HG03060 (cell line): ENCODE measurements around the gene OTOS.

Experiments used
- ATAC-seq: cut with Tn5 transposase; IDR thresholded peaks from one replicate; pipeline ENCODE4 v1.9.1; 2021; ENCODE audit warnings: low read depth, moderate number of reproducible peaks; ENCODE audit not compliant: unreplicated experiment

The OTOS gene

DNA sequence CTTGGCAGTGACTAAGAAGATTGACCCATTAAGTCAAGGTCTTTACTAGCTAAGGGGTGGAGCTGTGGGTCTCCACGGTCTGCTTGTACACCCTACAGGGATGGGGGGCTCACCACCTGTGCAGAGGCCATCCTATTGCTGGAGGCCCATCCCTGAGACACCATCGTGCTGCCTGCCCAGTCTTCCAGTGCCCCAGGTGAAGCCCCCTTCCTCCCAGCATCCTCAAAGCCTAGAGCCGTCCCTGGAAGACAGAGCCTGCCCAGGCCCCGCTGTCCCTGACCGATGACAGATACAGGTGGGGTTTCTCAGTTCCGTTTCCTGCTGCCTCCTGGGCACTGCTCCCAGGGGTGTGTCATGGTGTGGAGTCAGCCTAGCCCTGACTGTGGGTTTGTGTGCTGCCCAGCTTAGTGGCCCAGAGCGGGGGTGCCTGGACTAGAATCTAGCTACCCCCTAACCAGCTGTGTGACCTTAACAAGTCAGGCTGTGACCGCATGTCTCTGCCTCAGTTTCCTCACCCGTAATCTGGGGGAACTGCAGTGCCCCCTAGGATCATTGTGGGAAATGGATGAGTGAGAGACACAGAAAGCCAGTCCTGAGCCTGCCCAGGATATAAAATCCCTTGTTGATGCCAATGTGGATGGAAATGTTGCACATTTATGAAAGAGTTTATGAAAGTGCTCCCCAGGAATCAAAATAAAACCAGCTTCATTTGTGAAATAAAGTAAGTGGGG, 2.0 kb downstream of the OTOS start:
- ATAC-seq: no peak

DNA sequence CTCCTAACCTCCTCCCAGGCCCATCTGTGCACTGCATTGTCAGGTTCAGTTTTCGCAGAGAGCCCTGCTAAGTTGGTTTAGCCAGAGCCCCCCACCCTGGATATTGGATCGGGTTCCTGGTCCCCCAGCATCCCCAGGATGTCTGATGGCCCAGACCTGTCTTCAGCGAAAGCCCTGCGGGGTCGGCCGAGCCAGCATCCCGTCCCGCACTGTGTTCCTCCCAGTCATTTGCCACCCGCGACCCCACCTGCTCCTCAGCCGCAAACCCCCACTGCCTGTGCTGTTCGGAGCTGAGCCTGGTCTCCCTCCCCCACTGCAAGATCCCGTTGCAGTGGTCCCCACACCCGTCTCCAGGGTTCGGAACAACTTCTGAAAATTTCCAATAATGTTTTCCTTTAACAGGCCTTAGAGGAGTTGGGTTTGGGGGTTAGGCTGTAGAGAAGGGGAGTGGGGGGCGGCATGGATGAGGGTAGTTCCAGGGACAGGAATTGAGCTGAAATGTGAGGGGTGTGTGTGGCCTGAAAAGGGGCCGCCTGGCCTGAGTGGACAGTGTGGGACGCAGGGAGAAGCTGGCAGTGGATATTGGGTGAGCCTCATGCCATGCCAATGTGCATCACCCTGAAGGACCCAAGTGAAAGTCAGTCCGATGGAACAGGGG, 2.7 kb downstream of the OTOS start:
- no peak for ATAC-seq

DNA sequence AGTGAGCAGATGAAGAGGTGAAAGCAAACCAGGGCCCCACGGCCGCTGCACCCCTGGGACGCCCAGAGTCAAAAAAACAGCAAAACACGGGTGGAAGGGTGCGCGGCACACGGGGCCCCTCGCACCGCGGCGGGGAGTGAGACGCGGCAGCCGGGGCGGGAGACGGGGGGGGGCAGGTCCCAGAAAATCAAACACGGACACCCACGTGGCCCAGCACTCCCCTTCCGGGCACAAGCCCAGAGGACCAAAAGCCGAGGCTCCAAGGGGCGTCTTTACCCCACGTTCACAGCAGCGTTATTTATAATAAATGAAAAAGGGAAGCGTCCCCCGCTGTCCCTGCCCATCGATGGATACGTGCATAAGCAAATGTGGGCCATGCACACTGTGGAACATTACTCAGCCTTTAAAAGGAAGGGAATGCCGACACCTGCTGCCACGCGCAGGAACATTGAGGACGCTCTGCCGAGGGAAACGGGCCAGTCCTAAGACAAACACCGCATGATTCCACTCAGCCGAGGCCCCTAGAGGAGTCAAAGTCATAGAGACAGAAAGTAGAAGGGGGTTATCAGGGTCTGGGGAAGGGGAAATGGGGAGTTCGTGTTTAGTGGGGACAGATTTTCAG, 3.7 kb downstream of the OTOS start:
- ATAC-seq: no peak

DNA sequence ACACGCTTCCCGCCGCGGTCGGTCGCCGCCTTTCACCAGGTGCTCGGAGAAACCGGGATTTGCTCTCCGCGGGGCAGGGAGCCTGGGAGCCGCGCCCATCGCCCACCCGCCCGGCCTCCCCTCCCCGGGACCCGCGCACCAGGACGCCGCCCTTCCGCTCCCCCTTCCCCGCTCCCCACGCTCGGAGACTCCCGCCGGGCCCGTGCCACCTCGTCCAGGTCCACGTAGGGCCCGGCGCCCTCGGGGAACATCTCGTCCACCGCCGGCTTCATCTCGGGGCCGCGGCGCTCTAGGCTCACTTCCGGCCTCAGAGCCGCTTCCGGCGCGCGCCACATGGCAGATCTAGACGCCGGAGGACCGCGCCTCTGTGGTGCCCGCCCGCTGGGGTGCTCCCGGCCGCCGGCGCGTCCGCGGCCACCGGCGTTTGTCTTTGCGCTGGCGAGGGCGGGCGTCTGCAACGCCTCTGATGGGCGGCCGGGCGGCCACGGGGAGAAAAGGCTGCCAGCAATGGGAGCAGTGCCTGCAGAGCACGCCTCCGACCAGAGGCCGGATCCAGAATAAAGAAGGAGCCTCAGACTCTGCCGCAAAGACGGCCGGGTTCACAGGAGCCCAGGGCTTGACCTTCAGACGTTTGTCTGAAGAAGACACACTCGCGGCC, 4.3 kb downstream of the OTOS start, which contains the start of gene COPS9:
Gene COPS9 (minus strand): TSS at position 293 of the 658 bp plus-strand sequence. CDS start 21 bp downstream, at position 272.
- no peak for ATAC-seq

DNA sequence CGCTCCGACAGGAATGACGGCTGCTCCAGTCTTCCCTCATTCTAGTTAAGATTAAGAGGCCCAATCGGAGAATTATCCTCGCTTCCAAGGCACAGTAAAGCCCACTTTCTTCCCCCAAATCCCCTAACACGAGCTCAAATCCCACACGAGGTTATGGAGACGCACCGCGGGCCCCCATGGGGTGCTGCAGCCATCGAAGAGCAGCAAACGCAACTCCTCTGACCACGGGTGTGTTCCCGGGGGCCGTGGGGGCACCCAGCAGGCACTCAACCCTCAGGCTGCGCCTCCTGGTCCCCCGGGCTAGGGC, 4.8 kb downstream of the OTOS start:
- ATAC-seq: no peak

DNA sequence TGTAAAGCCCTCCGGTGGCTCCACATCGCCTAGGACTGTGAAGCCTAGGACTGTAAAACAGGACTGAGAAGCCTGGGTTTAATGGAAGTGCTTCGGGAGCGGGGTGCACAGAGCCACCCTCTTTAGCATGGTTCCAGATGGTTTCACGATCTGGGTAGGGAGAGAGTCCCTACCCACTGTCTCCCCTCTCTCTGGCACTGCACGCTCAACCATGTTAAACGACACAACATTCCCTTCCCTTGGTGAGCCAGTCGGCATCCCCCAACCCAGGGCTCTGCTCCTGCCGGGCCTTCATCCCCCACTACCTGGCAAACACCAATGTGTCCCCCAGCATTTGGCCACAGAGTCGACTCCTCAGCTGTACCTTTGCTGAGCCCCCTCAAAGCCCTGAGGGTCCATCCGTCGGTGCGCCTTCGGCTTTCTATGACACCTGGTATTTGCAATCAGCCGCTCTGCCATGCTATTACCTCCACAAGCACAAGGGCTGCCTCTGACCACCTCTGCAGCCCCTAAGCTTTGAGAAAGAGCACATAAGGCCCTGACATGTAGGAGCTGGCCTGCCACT, 5.4 kb downstream of the OTOS start:
- ATAC-seq: no peak

DNA sequence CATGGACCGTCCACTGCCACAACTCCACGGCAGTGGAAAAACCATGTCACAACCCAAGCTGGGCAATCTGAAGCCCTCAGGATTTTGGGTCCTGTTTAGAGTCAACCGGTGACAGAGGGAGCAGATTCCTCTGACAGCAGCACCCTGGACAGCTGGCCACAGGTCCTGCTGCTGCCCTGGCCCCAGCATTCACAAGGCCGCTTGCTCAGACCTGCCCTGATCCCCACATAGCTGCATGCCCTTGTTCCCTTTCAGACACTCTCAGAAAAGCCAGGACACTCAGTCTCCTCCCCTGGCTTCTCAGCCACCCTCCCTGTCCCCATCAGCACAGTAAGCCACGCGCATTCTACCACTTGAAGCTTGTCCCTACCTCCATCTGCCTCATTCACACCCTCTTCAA, 6.0 kb downstream of the OTOS start:
- no peak for ATAC-seq

DNA sequence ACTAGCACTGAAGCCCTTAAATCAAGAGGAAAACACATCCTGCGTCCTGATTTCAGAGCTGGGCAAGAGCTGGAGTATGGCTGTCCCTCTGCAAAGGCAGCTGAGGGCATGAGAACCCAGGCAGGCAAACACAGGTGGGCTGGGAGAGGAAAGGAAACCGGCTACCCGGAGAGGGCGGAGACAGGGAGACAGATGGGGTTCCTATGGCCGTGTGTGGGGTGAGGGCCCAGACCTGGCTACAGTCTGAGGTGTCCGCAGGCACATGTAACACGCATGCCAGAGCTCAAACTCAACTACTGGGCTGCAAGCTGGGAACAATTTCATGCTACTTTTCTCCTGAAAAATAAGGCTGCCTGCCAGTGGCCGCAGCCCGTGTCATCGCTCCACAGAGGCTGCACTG, 7.1 kb downstream of the OTOS start:
- ATAC-seq: no peak

DNA sequence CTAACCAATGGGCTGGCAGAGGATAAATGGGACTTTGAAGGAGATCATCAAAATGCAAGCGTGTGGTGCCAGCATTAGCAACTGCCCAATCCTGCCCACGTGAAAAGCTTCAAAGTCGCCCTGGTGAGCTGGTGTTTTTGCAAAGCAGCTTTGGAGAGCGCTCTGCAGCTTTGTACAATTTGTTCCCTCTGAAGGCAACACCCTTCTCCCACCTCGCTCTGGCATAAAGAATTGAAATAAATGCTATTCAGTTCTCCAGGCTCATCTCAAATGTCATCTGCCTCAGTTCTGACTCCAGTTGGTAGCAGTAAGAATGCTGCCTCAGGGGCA, 7.8 kb downstream of the OTOS start:
- no peak for ATAC-seq

DNA sequence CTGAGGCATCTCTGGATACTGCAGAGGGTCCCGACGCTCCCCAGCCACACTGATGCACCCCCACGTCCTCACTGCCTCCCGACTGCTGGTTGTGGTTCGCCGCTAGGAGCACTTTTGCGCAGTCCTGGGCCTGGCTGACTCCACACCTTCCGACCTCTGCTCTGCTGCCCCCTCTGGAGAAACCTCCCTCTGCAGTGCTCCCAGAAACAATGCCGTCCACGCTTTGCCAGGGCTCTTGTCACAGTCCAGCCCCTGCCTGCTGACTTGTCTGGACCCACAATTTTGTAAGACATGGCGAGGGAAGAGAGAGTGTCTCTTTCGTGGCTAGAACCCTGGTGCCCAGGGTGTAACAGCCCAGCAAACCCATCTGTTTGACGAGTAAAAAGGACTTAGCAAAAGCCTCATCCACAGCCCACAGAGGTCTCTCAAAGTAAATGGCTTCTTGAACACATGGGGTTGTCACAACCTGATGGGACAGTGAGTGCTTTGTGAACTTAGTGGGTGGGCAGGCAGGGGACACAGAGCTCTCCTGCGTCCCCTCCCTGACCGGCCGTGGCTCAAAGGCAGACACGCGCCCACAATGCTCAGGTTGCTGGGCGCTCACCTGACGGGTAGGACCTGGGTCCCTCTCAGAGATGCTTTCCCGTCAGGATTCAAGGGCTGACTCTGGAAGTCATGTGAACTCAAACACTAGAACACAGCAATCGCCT, 8.4 kb downstream of the OTOS start:
- no peak for ATAC-seq

DNA sequence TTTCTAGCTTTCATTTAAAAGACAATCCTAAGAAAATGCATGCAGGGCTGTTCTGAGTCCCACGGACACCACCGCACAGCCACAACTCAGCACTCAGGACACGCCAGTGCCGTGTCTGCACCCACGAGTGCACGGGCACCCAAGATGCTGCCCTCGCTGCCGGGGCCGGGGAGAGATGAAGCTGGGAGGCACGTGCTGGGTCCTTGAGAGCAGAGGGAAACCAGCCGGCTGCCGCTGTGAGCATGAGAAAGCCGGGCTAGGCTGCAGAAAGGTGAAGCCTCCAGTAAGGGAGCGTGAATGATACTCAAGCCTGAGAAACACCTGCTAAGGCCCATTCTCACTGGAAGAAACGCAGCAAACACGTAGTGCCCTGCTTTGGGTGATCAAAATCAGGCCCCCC, 9.2 kb downstream of the OTOS start:
- ATAC-seq: no peak

DNA sequence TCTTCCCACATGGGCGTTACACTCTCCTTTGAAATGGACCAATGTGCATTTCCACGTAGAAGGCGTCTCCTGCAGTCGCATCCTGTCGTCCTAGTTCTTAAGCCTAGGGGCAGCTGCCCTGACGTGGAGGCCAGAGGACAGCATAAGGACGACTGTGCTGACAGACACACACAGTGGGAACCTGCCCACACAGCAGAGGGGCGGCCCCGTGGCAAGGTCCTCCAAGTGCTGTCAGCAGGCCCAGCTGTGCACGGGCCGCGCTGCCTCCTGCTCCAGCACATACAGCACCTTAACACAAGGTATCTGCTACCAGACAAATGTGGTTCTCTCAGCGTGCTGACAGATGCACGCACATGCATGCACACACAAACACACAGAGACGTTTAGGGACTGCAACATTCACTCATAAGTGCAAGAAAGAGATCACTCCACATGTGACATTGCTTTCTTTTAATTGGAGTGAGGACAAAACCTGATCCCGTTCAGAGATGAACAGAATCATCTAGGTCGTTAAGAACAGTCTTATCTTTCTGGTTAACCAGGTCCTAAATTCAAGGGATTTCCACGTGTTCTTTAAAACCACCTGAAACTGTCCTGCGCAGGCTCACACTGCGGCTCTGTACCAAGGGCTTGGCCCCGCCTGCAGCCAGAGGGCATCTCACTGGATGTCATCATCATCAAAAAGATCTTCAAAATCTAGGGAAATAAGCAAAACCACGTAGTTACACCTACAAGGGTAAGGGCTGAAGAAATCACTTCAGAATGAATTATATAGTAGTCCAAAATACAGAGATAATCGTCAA, 9.9 kb downstream of the OTOS start:
- ATAC-seq: no peak

DNA sequence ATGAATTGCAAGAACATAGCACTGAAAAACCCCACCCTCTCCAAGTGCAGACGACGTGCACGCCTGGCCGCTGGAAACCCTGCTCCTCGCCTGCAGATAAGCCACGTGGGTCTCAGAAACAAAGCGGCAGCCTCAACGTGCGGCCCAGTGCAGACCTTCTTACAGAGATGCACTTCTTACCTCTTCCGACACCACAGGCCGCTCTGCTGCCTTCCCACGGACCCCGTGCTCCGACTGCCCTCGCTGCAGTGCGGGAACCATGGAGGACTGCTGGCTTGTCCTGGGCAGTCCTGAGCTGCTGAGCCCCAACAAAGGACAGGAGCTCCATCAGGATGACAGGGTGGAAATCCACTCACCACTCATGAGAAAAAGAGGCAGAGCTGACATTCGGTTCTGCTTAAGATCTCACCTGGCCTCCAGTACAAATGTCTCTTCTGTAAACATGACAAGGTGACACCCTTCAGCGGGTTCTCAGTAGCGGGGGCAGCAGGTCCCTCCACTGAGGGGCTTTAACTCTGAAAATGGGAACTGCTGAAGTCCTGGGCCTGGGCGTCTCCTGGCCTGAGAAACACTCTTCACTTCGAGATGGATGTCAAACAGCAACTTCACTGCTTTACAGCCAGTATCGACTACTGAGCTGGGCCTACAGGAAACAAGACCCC, 10.6 kb downstream of the OTOS start:
- ATAC-seq: no peak

DNA sequence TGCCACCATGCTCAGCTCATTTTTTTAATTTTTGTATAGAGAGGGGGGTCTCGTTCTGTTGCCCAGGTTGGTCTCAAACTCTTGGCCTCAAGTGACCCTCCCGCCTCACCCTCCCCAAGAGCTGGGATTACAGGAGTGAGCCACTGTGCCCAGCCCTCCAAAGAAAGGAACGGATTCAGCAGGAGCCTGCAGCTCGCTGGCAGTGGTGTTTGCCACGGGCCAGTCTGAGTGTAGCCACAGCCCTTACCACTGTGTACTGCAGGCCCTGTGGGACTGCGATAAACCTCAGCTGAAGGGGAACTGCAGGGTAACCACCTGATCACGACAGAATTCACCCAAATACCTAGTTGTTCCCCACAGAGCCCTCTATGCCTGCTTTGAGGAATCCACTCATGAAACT, 11.1 kb downstream of the OTOS start:
- ATAC-seq: no peak

DNA sequence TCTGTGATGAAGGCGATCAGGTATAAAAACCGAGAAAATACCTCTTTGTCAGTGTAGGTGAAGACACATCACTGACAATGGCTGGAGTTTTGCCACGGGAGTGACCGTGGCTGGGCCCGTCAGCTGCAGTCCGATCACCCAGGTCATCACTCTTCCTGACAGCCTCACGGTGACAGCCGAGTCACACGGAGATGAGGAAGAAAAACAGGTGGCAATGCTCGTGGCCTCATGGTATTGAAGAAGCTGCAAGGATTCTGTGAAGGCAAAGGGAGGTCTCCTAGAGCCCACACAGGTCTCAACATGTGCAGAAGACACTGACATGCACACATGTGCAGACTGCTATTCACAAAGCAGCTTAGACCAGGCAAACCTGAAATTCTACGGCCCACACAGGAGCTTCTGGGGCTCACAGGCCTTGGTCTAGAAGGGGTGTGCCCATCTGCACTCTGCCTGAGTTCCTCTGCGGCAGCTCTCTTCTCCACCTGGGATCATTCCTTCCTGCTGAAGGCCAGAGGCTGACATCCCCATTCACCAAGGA, 11.8 kb downstream of the OTOS start:
- no peak for ATAC-seq

DNA sequence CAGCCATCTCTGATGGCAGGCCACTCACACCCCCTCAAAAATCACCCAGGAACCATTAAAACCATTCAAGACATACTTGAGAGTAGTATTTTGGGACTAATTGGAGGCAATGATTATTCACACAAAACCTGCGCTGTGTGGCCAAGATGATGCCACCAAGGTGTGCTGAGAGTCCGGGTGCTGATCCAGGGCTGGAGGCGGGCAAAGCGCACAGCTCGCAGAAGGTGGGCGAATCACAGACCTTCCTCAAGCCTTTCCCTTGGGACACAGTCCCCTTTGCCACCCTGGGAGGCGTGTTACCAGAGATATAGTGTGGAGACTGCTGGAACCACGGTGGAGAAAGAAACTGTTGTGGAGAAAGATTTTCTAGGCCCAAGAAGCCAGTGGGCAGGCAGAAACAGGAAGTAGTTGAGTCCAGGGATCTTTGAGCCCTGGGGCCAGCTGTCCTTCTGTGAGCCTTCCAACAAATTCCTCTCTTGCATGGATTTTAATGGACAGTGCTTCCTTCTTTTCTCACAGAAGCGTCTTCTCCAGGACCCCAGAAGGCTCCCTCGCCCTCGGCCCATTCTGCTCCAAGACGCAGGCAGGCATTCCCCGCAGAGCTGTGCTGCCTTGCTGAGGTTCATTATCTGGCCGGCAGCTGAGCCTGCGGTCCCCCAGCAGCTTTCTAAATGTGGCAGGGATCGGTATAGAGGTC, 12.4 kb downstream of the OTOS start:
- ATAC-seq: no peak

DNA sequence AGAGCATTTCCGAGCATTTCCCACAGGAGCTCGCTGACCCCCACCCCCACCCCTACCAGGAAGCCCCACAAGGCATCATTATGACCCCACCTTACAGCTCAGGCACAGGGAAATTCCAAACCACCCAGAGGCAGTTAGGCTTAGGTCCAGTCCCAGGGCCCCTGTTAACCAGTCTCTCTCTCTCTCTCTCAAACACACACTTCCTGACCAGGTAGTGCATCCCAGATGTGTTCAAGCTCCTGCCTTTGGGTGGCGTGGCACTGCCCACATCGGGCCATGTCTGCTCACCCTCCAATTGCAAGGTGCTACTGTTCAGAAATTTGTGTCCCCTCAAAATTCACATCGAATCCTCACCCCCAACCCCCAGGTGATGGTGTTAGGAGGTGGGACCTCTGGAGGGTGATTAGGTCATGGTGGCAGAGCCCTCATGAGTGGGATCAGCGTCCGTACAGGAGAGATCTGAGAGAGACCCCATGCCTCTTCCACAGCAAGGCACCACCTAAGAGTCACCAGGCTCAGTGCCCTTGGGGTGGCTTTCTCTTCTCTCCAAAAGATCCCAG, 13.2 kb downstream of the OTOS start:
- ATAC-seq: no peak

DNA sequence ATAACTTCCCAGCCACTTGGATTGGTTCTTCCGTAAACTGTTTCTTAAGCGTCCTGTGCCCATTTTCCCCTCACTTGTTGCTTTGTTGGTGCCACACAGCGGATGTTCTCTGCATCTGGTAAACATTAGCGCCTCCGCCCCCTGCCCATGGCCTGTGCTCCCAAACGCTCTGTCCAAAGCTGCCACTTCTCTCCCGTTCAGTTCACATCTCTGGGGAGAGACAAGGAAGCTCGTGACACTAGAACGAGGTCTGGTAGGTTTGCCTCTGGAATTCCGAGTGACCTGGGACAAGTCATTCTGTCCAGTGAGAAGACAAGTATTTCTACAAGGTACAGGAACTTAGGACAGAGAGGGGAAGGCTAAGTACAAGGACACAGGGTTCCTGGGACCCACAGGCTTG, 13.7 kb downstream of the OTOS start:
- no peak for ATAC-seq
